GM21360 (cell line): Measurements from ENCODE around the gene NDUFB4.

Experiments used
- ATAC-seq: cut with Tn5 transposase; IDR thresholded peaks from one replicate; pipeline ENCODE4 v1.9.1; 2021; ENCODE audit warnings: mild to moderate bottlenecking, moderate library complexity; ENCODE audit not compliant: unreplicated experiment

Gene NDUFB4

GRCh38 chr3:120596116-120596852, at the start of gene NDUFB4:
NDUFB4 (plus strand) TSS chr3:120596336; CDS start chr3:120596360, 24 bp downstream.
- ATAC-seq: peak; percentile 94

GRCh38 chr3:120550546-120550945, 45.6 kb upstream of the NDUFB4 start:
- ATAC-seq: no peak

GRCh38 chr3:120552184-120553172, 43.7 kb upstream of the NDUFB4 start:
- no peak for ATAC-seq

- ATAC-seq: no peak
These were observed 41.1 kb upstream of the NDUFB4 start for GRCh38 chr3:120554812-120555606.

GRCh38 chr3:120555657-120556509, 40.3 kb upstream of the NDUFB4 start:
- no peak for ATAC-seq

- no peak for ATAC-seq
These were observed 39.0 kb upstream of the NDUFB4 start for GRCh38 chr3:120557115-120557514.

- ATAC-seq: peak; percentile 91
These were observed 37.3 kb upstream of the NDUFB4 start for GRCh38 chr3:120558771-120559241.

- peak; percentile 24 for ATAC-seq
These were observed 36.7 kb upstream of the NDUFB4 start for GRCh38 chr3:120559242-120560061.

GRCh38 chr3:120560304-120561250, 35.6 kb upstream of the NDUFB4 start:
- no peak for ATAC-seq

GRCh38 chr3:120561251-120562045, 34.7 kb upstream of the NDUFB4 start:
- peak; percentile 39 for ATAC-seq

- no peak for ATAC-seq
These were observed 32.6 kb upstream of the NDUFB4 start for GRCh38 chr3:120563356-120564022.

- ATAC-seq: no peak
These were observed 29.7 kb upstream of the NDUFB4 start for GRCh38 chr3:120566243-120566975.

GRCh38 chr3:120567370-120568201, 28.6 kb upstream of the NDUFB4 start:
- ATAC-seq: peak; percentile 78

GRCh38 chr3:120568202-120568531, 28.0 kb upstream of the NDUFB4 start:
- ATAC-seq: no peak

- ATAC-seq: no peak
These were observed 27.5 kb upstream of the NDUFB4 start for GRCh38 chr3:120568598-120568997.
